Measurements from ENCODE around the gene PDX1.

DNA sequence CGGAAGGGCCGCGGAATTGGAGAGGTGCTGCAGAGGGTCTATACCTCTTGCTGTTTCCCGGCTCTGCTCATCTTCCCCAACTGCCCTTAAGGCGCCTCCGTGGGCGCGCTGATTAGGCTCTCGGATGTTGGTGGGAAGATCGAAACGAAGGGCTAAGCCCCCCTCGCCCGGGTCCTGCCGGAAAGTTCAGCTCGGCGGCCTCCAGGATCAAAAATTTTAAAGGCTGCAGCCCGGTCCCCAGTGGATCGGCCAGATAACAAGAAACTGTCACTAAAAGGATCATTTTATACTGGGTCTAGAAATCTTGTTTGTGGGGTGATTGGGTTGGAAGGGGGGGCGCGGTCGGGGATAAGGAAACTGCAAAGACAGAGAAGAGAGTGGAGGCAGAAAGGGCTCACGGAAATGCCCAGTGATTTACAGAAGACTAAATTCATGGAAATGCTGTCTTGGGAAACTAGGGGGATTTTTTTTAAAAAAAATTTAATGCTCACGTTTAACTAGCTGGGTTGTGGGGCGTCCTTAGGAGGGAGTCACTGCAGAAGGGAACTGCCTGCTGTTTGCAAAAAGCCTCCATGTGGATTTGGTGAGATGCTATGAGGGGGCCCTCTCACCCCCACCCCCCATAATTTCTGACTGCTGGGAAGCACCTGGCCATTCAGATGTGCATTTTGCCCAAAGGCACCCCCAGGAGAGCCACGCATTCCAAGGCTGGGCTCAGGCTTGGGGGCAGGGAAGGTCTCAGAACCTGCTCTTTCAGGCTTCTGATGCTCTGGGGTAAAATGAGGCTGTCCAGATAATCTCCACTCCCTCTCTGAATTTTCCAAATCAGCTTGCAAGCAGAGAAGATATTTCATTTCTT is 41.7 kb downstream of the PDX1 start:
- TF ChIP-seq CTCF (IDR thresholded peaks at IDR 0.05; ENCODE audit: insufficient read depth, low read length, poor library complexity, severe bottlenecking) = no peak
- TF ChIP-seq EZH2phosphoT487 (conservative IDR thresholded peaks at IDR 0.05; ENCODE audit: low read length) = no peak

All from SU-DHL-6 (cell line).